Neuronal stem cell (in vitro differentiated cells): Measurements from ENCODE around the gene FBL.
"Not testable (repeated sequence)": the region's sequence is repeated elsewhere in the genome, so short reads cannot be mapped to it uniquely, and the experiment has no call there.

ENCODE experiments used
- DNase-seq: peaks from one replicate; pipeline ENCODE4 v3.0.0-alpha.2; 2013; ENCODE audit warnings: low spot score
- H2AFZ ChIP-seq: one replicate; pipeline ENCODE4 v1.6.1; 2013; ENCODE audit warnings: mild to moderate bottlenecking, low read length, inconsistent platforms
- H2AK5ac ChIP-seq: 2 replicates; pipeline ENCODE4 v1.6.1; 2013; ENCODE audit warnings: low read depth, mild to moderate bottlenecking, inconsistent platforms, low read length, moderate library complexity, mixed read lengths
- H2BK120ac ChIP-seq: 2 replicates; pipeline ENCODE4 v1.6.1; 2013; ENCODE audit warnings: low read depth, mild to moderate bottlenecking, inconsistent platforms, low read length, moderate library complexity, mixed read lengths
- H2BK12ac ChIP-seq: one replicate; pipeline ENCODE4 v1.6.1; 2013; ENCODE audit warnings: low read length, inconsistent platforms
- H2BK15ac ChIP-seq: 2 replicates; pipeline ENCODE4 v1.6.1; 2013; ENCODE audit warnings: mild to moderate bottlenecking, low read length, inconsistent platforms, mixed read lengths
- H2BK5ac ChIP-seq: one replicate; pipeline ENCODE4 v1.6.1; 2013; ENCODE audit warnings: inconsistent platforms, mild to moderate bottlenecking, low read length, moderate library complexity
- H3K14ac ChIP-seq: one replicate; pipeline ENCODE4 v1.6.1; 2013; ENCODE audit warnings: low read length, inconsistent platforms
- H3K18ac ChIP-seq: 2 replicates; pipeline ENCODE4 v1.6.1; 2013; ENCODE audit warnings: low read length, inconsistent platforms
- H3K23ac ChIP-seq: 2 replicates; pipeline ENCODE4 v1.6.1; 2013; ENCODE audit warnings: low read depth, mild to moderate bottlenecking, mixed read lengths, low read length, inconsistent platforms; ENCODE audit not compliant: poor library complexity
- H3K27ac ChIP-seq: replicated peaks from 3 replicates; pipeline ENCODE4 v1.5.1; 2013; ENCODE audit warnings: low read length, inconsistent platforms
- H3K27me3 ChIP-seq, 3 experiments: 2 replicates each; pipeline ENCODE4 v1.6.1; 2013; ENCODE audit warnings: low read length in 3 of 3, mild to moderate bottlenecking in 2 of 3, inconsistent platforms in 1 of 3, low read depth in 1 of 3, mixed read lengths in 1 of 3, moderate library complexity in 1 of 3; ENCODE audit not compliant: control insufficient read depth in 3 of 3, insufficient read depth in 3 of 3
- H3K36me3 ChIP-seq, 2 donors: replicated peaks in 1 of 2; 2 replicates each; pipeline ENCODE4 v1.6.1; 2013; ENCODE audit warnings: low read length in 2 of 2; ENCODE audit not compliant: control insufficient read depth in 2 of 2, insufficient read depth in 2 of 2
- H3K4ac ChIP-seq: 2 replicates; pipeline ENCODE4 v1.6.1; 2013; ENCODE audit warnings: inconsistent platforms, mild to moderate bottlenecking, low read length, moderate library complexity
- H3K4me1 ChIP-seq, 2 donors: 1 replicate in 1 of 2; 2 replicates in 1 of 2; pipeline ENCODE4 v1.6.1; 2013; ENCODE audit warnings: low read length in 2 of 2, low read depth in 1 of 2; ENCODE audit not compliant: control insufficient read depth in 2 of 2, insufficient read depth in 1 of 2
- H3K4me2 ChIP-seq: one replicate; pipeline ENCODE4 v1.6.1; 2013; ENCODE audit warnings: mild to moderate bottlenecking, low read length, inconsistent platforms; ENCODE audit not compliant: insufficient read depth, poor library complexity, severe bottlenecking
- H3K4me3 ChIP-seq, 2 donors: 2 replicates each; pipeline ENCODE4 v1.5.1; 2013; ENCODE audit warnings: low read length in 2 of 2, mild to moderate bottlenecking in 2 of 2, inconsistent platforms in 1 of 2, moderate library complexity in 1 of 2
- H3K79me1 ChIP-seq: one replicate; pipeline ENCODE4 v1.6.1; 2013; ENCODE audit warnings: low read depth, mild to moderate bottlenecking, inconsistent platforms, low read length, moderate library complexity
- H3K9ac ChIP-seq: one replicate; pipeline ENCODE4 v1.6.1; 2013; ENCODE audit warnings: mild to moderate bottlenecking, low read depth, low read length, inconsistent platforms; ENCODE audit not compliant: poor library complexity
- H3K9me3 ChIP-seq, 2 donors: replicated peaks in 1 of 2; 2 replicates each; pipeline versions ENCODE3 to v1.6.1; 2013; ENCODE audit warnings: low read length in 2 of 2, mild to moderate bottlenecking in 2 of 2, inconsistent platforms in 1 of 2, low read depth in 1 of 2, mixed read lengths in 1 of 2, moderate library complexity in 1 of 2; ENCODE audit not compliant: control insufficient read depth in 2 of 2, insufficient read depth in 1 of 2
- H4K8ac ChIP-seq: one replicate; pipeline ENCODE4 v1.6.1; 2013; ENCODE audit warnings: low read depth, mild to moderate bottlenecking, inconsistent platforms, low read length, moderate library complexity
- H4K91ac ChIP-seq: one replicate; pipeline ENCODE4 v1.6.1; 2013; ENCODE audit warnings: low read length, low read depth, mild to moderate bottlenecking, inconsistent platforms; ENCODE audit not compliant: poor library complexity
- WGBS, 2 donors: extraction: QIAGEN DNeasy Blood & Tissue Kit; methylation state at CpG; one replicate each; pipeline ENCODE4 v1.1.7; 2013; ENCODE audit warnings: missing lambda C conversion rate in 2 of 2, mixed read lengths in 1 of 2; ENCODE audit not compliant: insufficient read length in 2 of 2, insufficient replicate concordance in 1 of 2; ENCODE audit errors: extremely low coverage in 2 of 2; 5-methylcytosine and 5-hydroxymethylcytosine counted together

Gene FBL

DNA sequence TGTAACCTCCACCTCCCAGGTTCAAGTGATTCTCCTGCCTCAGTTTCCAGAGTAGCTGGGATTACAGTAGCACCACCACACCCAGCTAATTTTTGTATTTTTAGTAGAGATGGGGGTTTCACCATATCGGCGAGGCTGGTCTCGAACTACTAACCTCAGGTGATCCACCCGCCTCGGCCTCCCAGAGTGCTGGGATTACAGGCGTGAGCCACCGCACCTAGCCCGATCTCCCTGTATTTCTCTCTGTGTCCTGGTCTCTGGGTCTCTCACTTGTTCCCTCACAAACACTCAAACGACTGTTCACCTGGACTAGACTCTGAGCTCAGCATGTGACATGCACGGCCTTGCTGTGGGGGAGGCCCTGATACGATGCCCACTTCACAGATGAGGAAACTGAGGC, 32.7 kb upstream of the FBL start:
- not testable (repeated sequence) for H2BK15ac ChIP-seq, H3K9ac ChIP-seq, H4K8ac ChIP-seq, H3K14ac ChIP-seq, H2AK5ac ChIP-seq, H3K4me3 ChIP-seq, H3K9me3 ChIP-seq, H3K79me1 ChIP-seq, H3K23ac ChIP-seq, H3K27me3 ChIP-seq, H3K4ac ChIP-seq, H3K18ac ChIP-seq, H2AFZ ChIP-seq, H3K27ac ChIP-seq, H2BK5ac ChIP-seq, H3K4me2 ChIP-seq, H2BK120ac ChIP-seq, H3K4me1 ChIP-seq, H3K36me3 ChIP-seq, H4K91ac ChIP-seq, DNase-seq, H2BK12ac ChIP-seq
- WGBS, 2 donors: no CpG with 5 or more reads among the region's 11 CpGs

DNA sequence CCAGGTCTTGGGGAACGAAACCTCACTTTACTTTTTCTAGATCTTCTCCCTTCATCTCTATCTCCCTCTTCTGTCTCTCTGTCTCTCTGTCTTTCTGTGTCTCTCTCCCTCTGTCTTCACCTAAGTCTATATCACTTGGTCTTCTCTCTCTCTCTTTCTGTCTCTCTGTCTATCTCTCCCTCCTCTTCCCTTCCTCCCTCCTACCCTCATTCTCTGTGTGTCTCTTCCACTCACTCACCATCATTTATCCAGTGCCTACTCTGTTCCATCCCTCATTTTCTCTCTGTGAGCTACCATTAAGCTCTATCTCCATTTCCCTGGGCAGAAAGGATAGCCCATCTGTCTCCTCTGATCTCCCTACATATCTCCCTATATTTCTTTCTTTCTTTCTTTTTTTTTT, 32.2 kb upstream of the FBL start:
- WGBS, 2 donors: no CpG with 5 or more reads among the region's 1 CpG
- Histone ChIP-seq H3K23ac (no peak overlapping the region), H3K36me3 (no peaks in the 10 kb centered on the region), H3K9me3 (no peaks in the 10 kb centered on the region), H4K91ac (no peak overlapping the region), H2BK5ac (no peak overlapping the region), H3K4me3 (no peak overlapping the region), H3K4me2 (no peak overlapping the region), H3K79me1 (no peaks in the 10 kb centered on the region), H3K4me1 (no peaks in the 10 kb centered on the region), H2BK120ac (no peak overlapping the region), H3K9ac (peak overlapping the region; percentile 72), H4K8ac (no peak overlapping the region), H2BK15ac (no peak overlapping the region), H3K27me3 (no peaks in the 10 kb centered on the region), H3K18ac (no peak overlapping the region), H2AFZ (no peak overlapping the region), H3K27ac (no peak overlapping the region), H3K14ac (no peak overlapping the region), H2BK12ac (no peak overlapping the region), H3K4ac (no peak overlapping the region), H2AK5ac (no peak overlapping the region)
- no peak for DNase-seq

DNA sequence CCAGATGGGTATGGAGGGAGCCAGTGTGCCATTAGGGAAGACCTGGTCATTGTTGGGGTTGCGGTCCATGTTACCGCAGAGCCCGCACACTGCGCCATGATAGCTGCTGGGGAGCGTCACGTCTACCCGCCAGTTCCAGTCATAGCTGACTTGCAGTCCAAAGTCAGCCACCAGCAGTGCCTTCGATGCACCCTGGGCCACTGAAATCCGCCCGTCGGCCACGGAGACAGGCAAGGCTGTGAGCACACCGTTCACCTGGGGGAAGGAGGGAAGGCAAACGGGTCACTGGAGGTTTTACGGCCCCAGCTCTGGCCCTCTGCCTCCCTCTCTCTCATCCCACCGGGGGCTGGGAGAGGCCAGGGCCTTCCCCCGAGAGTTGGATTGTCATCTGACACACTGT, 31.8 kb upstream of the FBL start:
- H2BK5ac ChIP-seq, H3K9ac ChIP-seq, H3K79me1 ChIP-seq, H3K4ac ChIP-seq, H3K27ac ChIP-seq, H3K4me1 ChIP-seq, H2BK15ac ChIP-seq, H3K4me3 ChIP-seq, H2AK5ac ChIP-seq, H4K8ac ChIP-seq, H3K14ac ChIP-seq, H3K27me3 ChIP-seq, H4K91ac ChIP-seq, H3K36me3 ChIP-seq, H3K4me2 ChIP-seq, H2BK120ac ChIP-seq, H2AFZ ChIP-seq, H3K9me3 ChIP-seq, DNase-seq: not testable (repeated sequence)
- H2BK12ac ChIP-seq: peak overlapping the region; percentile 75
- WGBS, 2 donors: no CpG with 5 or more reads among the region's 17 CpGs
- peak overlapping the region; percentile 65 for H3K23ac ChIP-seq
- H3K18ac ChIP-seq: peak overlapping the region; percentile 74

DNA sequence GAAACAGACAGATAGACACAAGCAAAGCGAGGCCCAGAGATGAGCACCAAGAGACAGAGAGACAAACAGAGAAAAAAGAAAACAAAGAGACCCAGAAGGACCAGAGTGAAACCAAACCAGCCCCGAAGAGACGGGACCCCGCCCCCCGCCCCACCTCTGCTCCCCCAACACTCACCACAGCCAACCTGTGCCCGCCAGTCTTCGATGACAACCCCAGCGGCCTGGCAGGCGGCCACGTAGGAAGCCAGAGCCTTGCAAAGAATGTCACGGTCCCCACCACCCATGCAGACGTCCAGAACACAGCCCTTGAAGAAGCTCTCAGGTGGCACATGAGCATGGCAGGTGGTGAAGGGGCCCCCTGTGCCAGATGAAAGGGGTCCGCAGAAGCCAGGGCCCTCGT, 31.3 kb upstream of the FBL start:
- not testable (repeated sequence) for H3K4ac ChIP-seq, H3K18ac ChIP-seq, H4K91ac ChIP-seq, H3K36me3 ChIP-seq, H3K4me3 ChIP-seq, H3K9me3 ChIP-seq, H3K4me2 ChIP-seq, H2BK5ac ChIP-seq, H3K79me1 ChIP-seq, H2AK5ac ChIP-seq, H3K23ac ChIP-seq, H2BK120ac ChIP-seq, H2BK15ac ChIP-seq, H3K14ac ChIP-seq, H3K27ac ChIP-seq, H4K8ac ChIP-seq, H3K9ac ChIP-seq, DNase-seq, H2AFZ ChIP-seq, H2BK12ac ChIP-seq, H3K4me1 ChIP-seq, H3K27me3 ChIP-seq
- WGBS, 2 donors: no CpG with 5 or more reads among the region's 14 CpGs
